Femur (tissue), 1 donor: ENCODE results near the gene PBRM1.
"Not testable (repeated sequence)": the region's sequence is repeated elsewhere in the genome, so short reads cannot be mapped to it uniquely, and the experiment has no call there.

Experiments used
- DNase-seq: peaks from one replicate; pipeline ENCODE4 v3.0.0-alpha.2; 2017

Gene PBRM1

GRCh38 chr3:52703341-52703740 is 17.6 kb upstream of the PBRM1 start:
- DNase-seq, result no peak

DNA sequence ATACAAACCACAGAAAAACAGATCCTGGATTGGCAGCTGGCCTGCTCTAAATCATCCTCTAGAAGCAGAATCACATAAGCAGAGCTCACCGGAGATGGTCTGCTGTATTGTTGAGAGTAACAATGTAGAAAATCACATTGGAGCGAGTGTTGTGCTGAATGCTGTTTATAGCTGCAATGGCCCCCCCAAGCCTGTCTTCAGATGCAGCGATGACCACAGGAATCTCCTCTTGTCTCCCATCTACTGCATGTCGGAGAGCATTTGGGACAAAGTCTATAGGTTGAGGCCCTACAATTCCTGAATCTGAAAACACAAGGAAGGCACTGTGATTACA is 11.9 kb upstream of the PBRM1 start:
- DNase-seq, result no peak

- no peak for DNase-seq
Observed at GRCh38 chr3:52696830-52697631, 11.3 kb upstream of the PBRM1 start.

GRCh38 chr3:52695798-52696671 is 10.3 kb upstream of the PBRM1 start:
- no peak for DNase-seq

- DNase-seq, result no peak
Observed at GRCh38 chr3:52694528-52695189, 8.9 kb upstream of the PBRM1 start.

GRCh38 chr3:52693071-52693470 is 7.4 kb upstream of the PBRM1 start:
- no peak for DNase-seq

- DNase-seq, result no peak
Observed at GRCh38 chr3:52690560-52690959, 4.8 kb upstream of the PBRM1 start.

DNA sequence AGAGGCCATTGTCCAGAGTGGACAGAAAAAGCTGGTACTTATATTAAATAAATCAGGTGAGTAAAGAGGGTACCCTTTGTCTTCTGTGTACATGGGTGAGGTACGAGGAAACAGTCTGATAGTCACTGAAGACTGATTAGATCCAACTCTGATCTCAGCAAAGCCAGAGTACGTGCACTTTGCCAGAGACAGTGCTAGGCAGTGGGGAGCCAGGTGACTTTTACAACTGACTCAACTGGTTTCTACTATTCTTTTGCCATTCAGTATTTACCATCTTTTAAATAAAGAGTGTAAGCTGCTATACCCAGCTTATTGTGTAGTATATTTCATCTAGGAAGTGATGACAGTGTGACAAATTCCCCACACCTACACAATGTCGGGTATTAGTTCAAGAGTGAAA is 3.4 kb upstream of the PBRM1 start:
- DNase-seq, result no peak

GRCh38 chr3:52688266-52688665 is 2.6 kb upstream of the PBRM1 start:
- DNase-seq, result no peak

GRCh38 chr3:52685285-52685708 is 416 bp downstream of the PBRM1 start:
- DNase-seq, result no peak

DNA sequence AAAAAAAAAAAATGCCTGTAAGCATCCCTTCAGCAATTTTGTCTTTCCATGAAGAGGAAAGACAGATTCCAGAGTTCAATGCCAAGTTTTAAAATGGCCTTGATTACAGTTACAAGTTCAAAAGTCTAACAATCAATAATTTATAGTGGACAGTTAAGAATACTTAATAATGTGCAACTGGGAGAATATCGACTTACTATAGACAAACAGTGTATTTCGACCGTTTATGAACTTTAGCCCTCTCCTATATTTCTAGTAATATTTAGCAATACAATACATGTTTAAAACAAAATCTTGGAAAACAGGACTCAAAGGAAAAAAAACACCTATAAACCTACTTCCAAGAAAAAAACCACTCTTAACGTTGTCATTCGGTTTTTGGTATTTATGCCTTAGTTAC is 1.5 kb downstream of the PBRM1 start:
- no peak for DNase-seq

DNA sequence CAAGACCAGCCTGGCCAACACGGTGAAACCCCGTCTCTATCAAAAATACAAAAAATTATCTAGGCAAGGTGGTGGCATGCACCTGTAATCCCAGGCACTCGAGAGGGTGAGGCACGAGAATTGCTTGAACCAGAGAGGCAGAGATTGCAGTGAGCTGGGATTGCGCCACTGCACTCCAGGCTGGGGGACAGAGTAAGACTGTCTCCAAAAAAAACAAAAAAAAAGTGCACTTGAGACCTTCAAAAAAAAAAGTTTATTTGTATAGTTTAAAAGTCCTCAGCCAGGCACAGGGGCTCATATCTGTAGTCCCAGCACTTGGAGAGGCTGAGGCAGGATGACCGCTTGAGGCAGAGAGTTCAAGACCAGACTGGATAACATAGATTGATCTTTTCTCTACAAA is 2.1 kb downstream of the PBRM1 start:
- DNase-seq, result no peak

- no peak for DNase-seq
Observed at GRCh38 chr3:52682016-52682415, 3.7 kb downstream of the PBRM1 start.

GRCh38 chr3:52681596-52681995 is 4.1 kb downstream of the PBRM1 start:
- DNase-seq, result no peak

- no peak for DNase-seq
Observed at GRCh38 chr3:52679811-52680210, 5.9 kb downstream of the PBRM1 start.

GRCh38 chr3:52679199-52679538 is 6.5 kb downstream of the PBRM1 start:
- no peak for DNase-seq

GRCh38 chr3:52678265-52679198 is 7.2 kb downstream of the PBRM1 start:
- no peak for DNase-seq

GRCh38 chr3:52676201-52676600 is 9.5 kb downstream of the PBRM1 start:
- not testable (repeated sequence) for DNase-seq

DNA sequence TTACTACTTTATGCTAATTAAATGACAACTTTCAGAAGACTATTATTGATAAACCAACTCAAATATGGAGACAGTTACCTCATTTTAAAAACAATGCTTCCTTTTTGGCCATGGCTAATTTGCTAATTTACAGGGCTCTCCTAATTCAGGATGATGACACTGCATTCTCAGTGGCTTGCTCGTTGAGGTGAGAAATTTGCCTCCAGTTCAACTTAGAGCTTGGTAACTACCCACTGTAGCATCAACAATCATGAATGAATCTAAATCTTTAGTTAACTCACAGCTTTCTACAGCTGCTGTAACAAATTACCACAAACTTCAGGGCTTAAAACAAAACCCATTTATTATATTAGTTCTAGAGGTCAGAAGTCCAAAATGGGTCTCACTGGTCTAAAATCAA is 14.0 kb downstream of the PBRM1 start:
- no peak for DNase-seq

GRCh38 chr3:52670621-52671521 is 14.8 kb downstream of the PBRM1 start:
- DNase-seq, result peak; percentile 37

- no peak for DNase-seq
Observed at GRCh38 chr3:52663098-52663497, 22.6 kb downstream of the PBRM1 start.

- no peak for DNase-seq
Observed at GRCh38 chr3:52660046-52660445, 25.7 kb downstream of the PBRM1 start.
